Fibroblast of pulmonary artery (primary cell): ENCODE results near the gene S100G.
"Not testable (repeated sequence)": the region's sequence is repeated elsewhere in the genome, so short reads cannot be mapped to it uniquely, and the experiment has no call there.

Experiments
- DNase-seq: peaks from one replicate; pipeline ENCODE4 v3.0.0-alpha.2; 2010; ENCODE audit warnings: low read depth
- H3K4me3 ChIP-seq: replicated peaks from 2 replicates; pipeline ENCODE4 v1.5.1; 2011; ENCODE audit warnings: low read depth, mild to moderate bottlenecking, control low read depth, low read length, moderate library complexity
- TF ChIP-seq, protein P1 (sequence below): IDR thresholded peaks from 2 replicates; pipeline ENCODE4 v1.5.1; 2011; ENCODE audit warnings: mild to moderate bottlenecking, control low read depth, low read length, inconsistent platforms; ENCODE audit errors: missing control alignments

Gene S100G

GRCh38 chrX:16612257-16612897 lies 37.6 kb upstream of the S100G start:
- no peak overlapping the region for H3K4me3 ChIP-seq
- TF ChIP-seq, protein P1, sequence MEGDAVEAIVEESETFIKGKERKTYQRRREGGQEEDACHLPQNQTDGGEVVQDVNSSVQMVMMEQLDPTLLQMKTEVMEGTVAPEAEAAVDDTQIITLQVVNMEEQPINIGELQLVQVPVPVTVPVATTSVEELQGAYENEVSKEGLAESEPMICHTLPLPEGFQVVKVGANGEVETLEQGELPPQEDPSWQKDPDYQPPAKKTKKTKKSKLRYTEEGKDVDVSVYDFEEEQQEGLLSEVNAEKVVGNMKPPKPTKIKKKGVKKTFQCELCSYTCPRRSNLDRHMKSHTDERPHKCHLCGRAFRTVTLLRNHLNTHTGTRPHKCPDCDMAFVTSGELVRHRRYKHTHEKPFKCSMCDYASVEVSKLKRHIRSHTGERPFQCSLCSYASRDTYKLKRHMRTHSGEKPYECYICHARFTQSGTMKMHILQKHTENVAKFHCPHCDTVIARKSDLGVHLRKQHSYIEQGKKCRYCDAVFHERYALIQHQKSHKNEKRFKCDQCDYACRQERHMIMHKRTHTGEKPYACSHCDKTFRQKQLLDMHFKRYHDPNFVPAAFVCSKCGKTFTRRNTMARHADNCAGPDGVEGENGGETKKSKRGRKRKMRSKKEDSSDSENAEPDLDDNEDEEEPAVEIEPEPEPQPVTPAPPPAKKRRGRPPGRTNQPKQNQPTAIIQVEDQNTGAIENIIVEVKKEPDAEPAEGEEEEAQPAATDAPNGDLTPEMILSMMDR: no peak
- no peak for DNase-seq

- no peak for DNase-seq
- H3K4me3 ChIP-seq: no peak overlapping the region
- TF ChIP-seq, protein P1: no peak
These were observed 32.6 kb upstream of the S100G start for GRCh38 chrX:16617382-16617781.

GRCh38 chrX:16618422-16618821 lies 31.5 kb upstream of the S100G start:
- DNase-seq: no peak
- TF ChIP-seq, protein P1: no peak
- H3K4me3 ChIP-seq: no peak overlapping the region

- TF ChIP-seq, protein P1: no peak
- no peak overlapping the region for H3K4me3 ChIP-seq
- no peak for DNase-seq
These were observed 30.9 kb upstream of the S100G start for GRCh38 chrX:16619024-16619423.

DNA sequence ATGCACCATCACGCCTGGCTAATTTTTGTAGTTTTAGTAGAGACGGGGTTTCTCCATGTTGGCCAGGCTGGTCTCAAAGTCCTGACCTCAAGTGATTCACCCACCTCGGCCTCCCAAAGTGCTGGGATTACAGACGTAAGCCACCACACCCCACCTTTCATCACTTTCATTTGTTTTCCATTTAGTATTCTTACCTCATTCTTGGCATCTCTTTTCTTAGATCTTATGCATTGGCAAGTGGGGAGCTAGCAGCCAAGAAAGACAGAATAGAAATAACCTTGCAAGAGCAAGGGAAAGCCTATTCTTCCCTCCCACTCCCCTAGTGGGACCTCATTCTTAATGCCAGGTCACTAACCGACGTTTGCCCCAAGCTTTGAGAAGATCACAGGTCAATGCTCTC lies 21.4 kb upstream of the S100G start:
- not testable (repeated sequence) for H3K4me3 ChIP-seq
- DNase-seq: peak; percentile 48

- no peak for DNase-seq
- TF ChIP-seq, protein P1: no peak
These were observed 20.9 kb upstream of the S100G start for GRCh38 chrX:16628946-16629595.

GRCh38 chrX:16629909-16630308 lies 20.0 kb upstream of the S100G start:
- no peak for DNase-seq
- no peak overlapping the region for H3K4me3 ChIP-seq
- TF ChIP-seq, protein P1: no peak

More at GRCh38 chrX:16628946-16629595, 20.9 kb upstream of the S100G start:
- no peak overlapping the region for H3K4me3 ChIP-seq
